HG02981 (cell line): ENCODE data around the gene SCARB1.

Experiments
- ATAC-seq: cut with Tn5 transposase; IDR thresholded peaks from one replicate; pipeline ENCODE4 v1.9.1; 2021; ENCODE audit warnings: mild to moderate bottlenecking, moderate library complexity; ENCODE audit not compliant: unreplicated experiment

Gene SCARB1

GRCh38 chr12:124762791-124763593 is 100.7 kb downstream of the SCARB1 start:
- no peak for ATAC-seq

GRCh38 chr12:124762384-124762783 is 101.3 kb downstream of the SCARB1 start:
- ATAC-seq: no peak

GRCh38 chr12:124761871-124762270 is 101.8 kb downstream of the SCARB1 start:
- ATAC-seq: no peak

- no peak for ATAC-seq
These were observed 102.6 kb downstream of the SCARB1 start for GRCh38 chr12:124761056-124761455.

- no peak for ATAC-seq
These were observed 103.1 kb downstream of the SCARB1 start for GRCh38 chr12:124760560-124760959.

GRCh38 chr12:124759841-124760503 is 103.7 kb downstream of the SCARB1 start:
- no peak for ATAC-seq

GRCh38 chr12:124758266-124759220 is 105.1 kb downstream of the SCARB1 start:
- no peak for ATAC-seq

- ATAC-seq: no peak
These were observed 106.3 kb downstream of the SCARB1 start for GRCh38 chr12:124757329-124757728.

GRCh38 chr12:124756760-124757159 is 106.9 kb downstream of the SCARB1 start:
- no peak for ATAC-seq

GRCh38 chr12:124756166-124756565 is 107.5 kb downstream of the SCARB1 start:
- ATAC-seq: no peak

- no peak for ATAC-seq
These were observed 107.9 kb downstream of the SCARB1 start for GRCh38 chr12:124755801-124756148.

GRCh38 chr12:124754949-124755800 is 108.5 kb downstream of the SCARB1 start:
- ATAC-seq: no peak

GRCh38 chr12:124754491-124754890 is 109.2 kb downstream of the SCARB1 start:
- no peak for ATAC-seq

GRCh38 chr12:124753993-124754392 is 109.7 kb downstream of the SCARB1 start:
- no peak for ATAC-seq

- no peak for ATAC-seq
These were observed 110.5 kb downstream of the SCARB1 start for GRCh38 chr12:124753228-124753591.

GRCh38 chr12:124752437-124753227 is 111.0 kb downstream of the SCARB1 start:
- ATAC-seq: no peak

- ATAC-seq: no peak
These were observed 111.9 kb downstream of the SCARB1 start for GRCh38 chr12:124751654-124752355.

- ATAC-seq: no peak
These were observed 112.7 kb downstream of the SCARB1 start for GRCh38 chr12:124750787-124751471.
